ENCODE results near the gene TEAD1.

DNA sequence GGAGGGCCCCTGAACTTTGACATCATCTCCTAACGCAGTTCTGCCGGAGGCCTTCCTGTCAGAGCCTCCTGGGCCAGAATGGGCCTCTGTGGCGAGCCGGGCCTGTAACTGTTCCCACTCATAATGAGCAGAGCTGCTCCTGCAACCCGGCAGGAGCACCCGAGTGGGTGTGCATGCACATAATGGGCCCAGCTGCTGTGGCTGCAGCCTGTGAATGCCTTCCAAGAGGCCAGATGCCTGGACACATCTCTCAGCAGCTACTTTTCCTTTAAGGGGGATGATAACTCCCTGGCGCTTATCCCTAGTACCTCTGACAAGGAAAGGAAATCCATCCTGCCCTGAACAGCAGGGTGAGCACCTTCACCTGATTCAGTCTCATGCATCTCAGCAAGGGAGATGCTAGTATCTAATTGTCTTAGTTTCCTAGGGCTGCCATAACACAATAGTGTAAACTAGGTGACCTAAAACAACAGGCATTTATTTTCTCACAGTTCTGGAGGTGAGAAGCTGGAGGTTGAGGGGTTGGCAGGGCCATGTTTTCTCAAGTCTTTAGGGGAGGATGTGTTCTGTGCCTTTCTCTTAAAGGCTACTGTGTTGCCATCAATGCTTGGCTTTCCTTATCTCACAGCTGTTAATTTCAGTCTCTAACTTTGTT is 120.5 kb downstream of the TEAD1 start:
- TF ChIP-seq, protein P1, sequence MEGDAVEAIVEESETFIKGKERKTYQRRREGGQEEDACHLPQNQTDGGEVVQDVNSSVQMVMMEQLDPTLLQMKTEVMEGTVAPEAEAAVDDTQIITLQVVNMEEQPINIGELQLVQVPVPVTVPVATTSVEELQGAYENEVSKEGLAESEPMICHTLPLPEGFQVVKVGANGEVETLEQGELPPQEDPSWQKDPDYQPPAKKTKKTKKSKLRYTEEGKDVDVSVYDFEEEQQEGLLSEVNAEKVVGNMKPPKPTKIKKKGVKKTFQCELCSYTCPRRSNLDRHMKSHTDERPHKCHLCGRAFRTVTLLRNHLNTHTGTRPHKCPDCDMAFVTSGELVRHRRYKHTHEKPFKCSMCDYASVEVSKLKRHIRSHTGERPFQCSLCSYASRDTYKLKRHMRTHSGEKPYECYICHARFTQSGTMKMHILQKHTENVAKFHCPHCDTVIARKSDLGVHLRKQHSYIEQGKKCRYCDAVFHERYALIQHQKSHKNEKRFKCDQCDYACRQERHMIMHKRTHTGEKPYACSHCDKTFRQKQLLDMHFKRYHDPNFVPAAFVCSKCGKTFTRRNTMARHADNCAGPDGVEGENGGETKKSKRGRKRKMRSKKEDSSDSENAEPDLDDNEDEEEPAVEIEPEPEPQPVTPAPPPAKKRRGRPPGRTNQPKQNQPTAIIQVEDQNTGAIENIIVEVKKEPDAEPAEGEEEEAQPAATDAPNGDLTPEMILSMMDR (IDR thresholded peaks at IDR 0.05): no peak
- TF ChIP-seq POLR2A (IDR thresholded peaks at IDR 0.05): no peak
